Endothelial cell (in vitro differentiated cells): ENCODE results near the gene CAPZA1. TPM values are rescaled to one million over a fixed set of nuclear protein-coding genes. Genes with fewer than 3 reads are reported as not detected.
"Not testable (repeated sequence)": the region's sequence is repeated elsewhere in the genome, so short reads cannot be mapped to it uniquely, and the experiment has no call there.

Experiments used
- DNase-seq: peaks from one replicate; pipeline ENCODE4 v3.0.0; 2021; ENCODE audit warnings: low spot score
- H3K27ac Mint-ChIP-seq: one replicate; pipeline ENCODE4 v1.8.0; 2021; ENCODE audit warnings: mixed read lengths, inconsistent platforms; ENCODE audit not compliant: unreplicated experiment
- H3K27me3 Mint-ChIP-seq: one replicate; pipeline ENCODE4 v1.8.0; 2021; ENCODE audit warnings: mild to moderate bottlenecking, moderate library complexity, mixed read lengths, inconsistent platforms; ENCODE audit not compliant: unreplicated experiment
- H3K36me3 Mint-ChIP-seq: one replicate; pipeline ENCODE4 v1.8.0; 2021; ENCODE audit warnings: mild to moderate bottlenecking, low read depth, mixed read lengths, inconsistent platforms; ENCODE audit not compliant: unreplicated experiment
- H3K4me1 Mint-ChIP-seq: one replicate; pipeline ENCODE4 v1.8.0; 2021; ENCODE audit warnings: mild to moderate bottlenecking, mixed read lengths, inconsistent platforms; ENCODE audit not compliant: unreplicated experiment
- H3K4me3 Mint-ChIP-seq: one replicate; pipeline ENCODE4 v1.8.0; 2021; ENCODE audit warnings: mild to moderate bottlenecking, mixed read lengths, inconsistent platforms; ENCODE audit not compliant: unreplicated experiment
- H3K9me3 Mint-ChIP-seq: one replicate; pipeline ENCODE4 v1.8.0; 2021; ENCODE audit warnings: mixed read lengths, inconsistent platforms; ENCODE audit not compliant: unreplicated experiment
- CTCF ChIP-seq: fragments of 200-600 bp; sonication (generic); IDR thresholded peaks from one replicate; pipeline ENCODE4 v1.5.0; 2021; ENCODE audit warnings: antibody characterized with exemption; ENCODE audit not compliant: unreplicated experiment
- total RNA-seq: library from RNA; stranded (reverse); fragmentation: NEBNext Ultra II Directional; extraction: Animal tissue kit (Norgen Biotek cat#: 25700); gene quantifications from one replicate; pipeline ENCODE4 v1.2.1, GENCODE V29; 2021; ENCODE audit not compliant: unreplicated experiment

Gene CAPZA1
- total RNA-seq, 1 donor from 2014 or later, result 137 TPM

GRCh38 chr1:112636056-112636455 is 16.4 kb downstream of the CAPZA1 start:
- Mint-ChIP-seq H3K27ac (no peak overlapping the region), H3K36me3 (peaks cover 5% of the 10 kb centered on the region), H3K9me3 (no peaks in the 10 kb centered on the region), H3K27me3 (no peaks in the 10 kb centered on the region), H3K4me1 (peaks cover 7% of the 10 kb centered on the region), H3K4me3 (no peak overlapping the region)
- TF ChIP-seq CTCF, result no peak
- no peak for DNase-seq

GRCh38 chr1:112636597-112637253 is 17.1 kb downstream of the CAPZA1 start:
- H3K27me3 Mint-ChIP-seq, result no peaks in the 10 kb centered on the region
- H3K4me3 Mint-ChIP-seq, result no peak overlapping the region
- no peaks in the 10 kb centered on the region for H3K9me3 Mint-ChIP-seq
- peaks cover 5% of the 10 kb centered on the region for H3K36me3 Mint-ChIP-seq
- no peak for TF ChIP-seq CTCF
- H3K27ac Mint-ChIP-seq, result no peak overlapping the region
- peaks cover 7% of the 10 kb centered on the region for H3K4me1 Mint-ChIP-seq
- no peak for DNase-seq

GRCh38 chr1:112637254-112638109 is 17.9 kb downstream of the CAPZA1 start:
- peaks cover 5% of the 10 kb centered on the region for H3K36me3 Mint-ChIP-seq

GRCh38 chr1:112638110-112638428 is 18.4 kb downstream of the CAPZA1 start:
- H3K36me3 Mint-ChIP-seq, result peaks cover 5% of the 10 kb centered on the region
- peaks cover 6% of the 10 kb centered on the region for H3K4me1 Mint-ChIP-seq
- peak overlapping the region; percentile 20 for H3K27ac Mint-ChIP-seq
- H3K27me3 Mint-ChIP-seq, result no peaks in the 10 kb centered on the region
- H3K9me3 Mint-ChIP-seq, result no peaks in the 10 kb centered on the region
- no peak overlapping the region for H3K4me3 Mint-ChIP-seq
- no peak for TF ChIP-seq CTCF
- DNase-seq, result no peak

More at GRCh38 chr1:112637254-112638109, 17.9 kb downstream of the CAPZA1 start:
- TF ChIP-seq CTCF, result no peak
- DNase-seq, result no peak
- H3K4me3 Mint-ChIP-seq, result no peak overlapping the region
- no peaks in the 10 kb centered on the region for H3K9me3 Mint-ChIP-seq
- H3K27ac Mint-ChIP-seq, result peak overlapping the region; percentile 20
- H3K27me3 Mint-ChIP-seq, result no peaks in the 10 kb centered on the region
- peaks cover 7% of the 10 kb centered on the region for H3K4me1 Mint-ChIP-seq

GRCh38 chr1:112640437-112640836 is 20.8 kb downstream of the CAPZA1 start:
- not testable (repeated sequence) for H3K36me3 Mint-ChIP-seq, H3K9me3 Mint-ChIP-seq, H3K27me3 Mint-ChIP-seq, H3K4me3 Mint-ChIP-seq, H3K27ac Mint-ChIP-seq, DNase-seq, H3K4me1 Mint-ChIP-seq
